Subcutaneous adipose tissue (tissue), 4 donors: ENCODE data around the gene CAMKMT. TPM values are rescaled to one million over a fixed set of nuclear protein-coding genes. Genes with fewer than 3 reads are reported as not detected.

ENCODE experiments used
- total RNA-seq, 4 donors: library from RNA; depleted of rRNA; stranded (reverse); fragments of >200 nt; gene quantifications; one replicate each; pipeline ENCODE4 v1.1.0, GENCODE V29; 2016
- TF ChIP-seq, protein P1 (sequence below): fragments of 450-650 bp; IDR thresholded peaks from one replicate; pipeline ENCODE4 v1.5.1; 2016; ENCODE audit warnings: low read depth, mild to moderate bottlenecking, control low read depth, antibody characterized with exemption, moderate library complexity

The CAMKMT gene
- total RNA-seq, 4 donors from 2014 or later: 7.7 to 14.0 (median 10.3) TPM

DNA sequence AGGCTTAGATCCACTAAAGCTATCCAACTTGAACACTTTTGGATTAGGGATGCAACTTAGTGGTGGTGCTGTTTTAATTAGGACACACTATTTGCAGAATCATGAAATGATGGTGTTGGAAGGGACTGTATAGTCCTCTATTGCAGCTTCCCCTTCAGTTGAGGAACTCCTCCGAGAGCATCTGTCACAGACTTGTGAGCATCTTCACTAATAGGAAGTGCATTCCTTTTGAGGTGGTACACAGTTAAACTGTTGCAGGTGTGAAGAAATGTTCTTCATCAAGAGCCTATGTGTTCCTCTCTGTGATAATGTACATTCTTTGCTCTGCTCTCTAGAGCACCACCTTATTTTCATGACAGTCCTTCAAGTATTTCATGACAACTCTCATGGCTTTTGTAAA is 197.4 kb downstream of the CAMKMT start:
- TF ChIP-seq, protein P1, sequence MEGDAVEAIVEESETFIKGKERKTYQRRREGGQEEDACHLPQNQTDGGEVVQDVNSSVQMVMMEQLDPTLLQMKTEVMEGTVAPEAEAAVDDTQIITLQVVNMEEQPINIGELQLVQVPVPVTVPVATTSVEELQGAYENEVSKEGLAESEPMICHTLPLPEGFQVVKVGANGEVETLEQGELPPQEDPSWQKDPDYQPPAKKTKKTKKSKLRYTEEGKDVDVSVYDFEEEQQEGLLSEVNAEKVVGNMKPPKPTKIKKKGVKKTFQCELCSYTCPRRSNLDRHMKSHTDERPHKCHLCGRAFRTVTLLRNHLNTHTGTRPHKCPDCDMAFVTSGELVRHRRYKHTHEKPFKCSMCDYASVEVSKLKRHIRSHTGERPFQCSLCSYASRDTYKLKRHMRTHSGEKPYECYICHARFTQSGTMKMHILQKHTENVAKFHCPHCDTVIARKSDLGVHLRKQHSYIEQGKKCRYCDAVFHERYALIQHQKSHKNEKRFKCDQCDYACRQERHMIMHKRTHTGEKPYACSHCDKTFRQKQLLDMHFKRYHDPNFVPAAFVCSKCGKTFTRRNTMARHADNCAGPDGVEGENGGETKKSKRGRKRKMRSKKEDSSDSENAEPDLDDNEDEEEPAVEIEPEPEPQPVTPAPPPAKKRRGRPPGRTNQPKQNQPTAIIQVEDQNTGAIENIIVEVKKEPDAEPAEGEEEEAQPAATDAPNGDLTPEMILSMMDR: no peak

DNA sequence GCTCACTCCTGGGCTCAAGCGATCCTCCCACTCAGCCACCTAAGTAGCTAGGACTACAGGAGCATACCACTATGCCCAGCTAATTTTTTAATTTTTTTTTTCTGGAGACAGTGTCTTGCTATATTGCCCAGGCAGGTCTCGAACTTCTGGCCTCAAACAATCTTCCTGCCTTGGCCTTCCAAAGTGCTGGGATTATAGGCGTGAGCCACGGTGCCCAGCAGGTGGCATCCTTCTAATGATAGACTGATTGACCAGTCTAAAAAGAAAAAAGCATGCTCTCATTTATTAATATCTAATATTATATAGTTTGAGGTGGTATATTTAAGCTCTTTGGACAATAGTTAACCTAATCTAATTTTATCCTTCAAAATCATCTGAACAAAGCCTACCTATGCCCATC is 198.6 kb downstream of the CAMKMT start:
- TF ChIP-seq, protein P1: no peak

DNA sequence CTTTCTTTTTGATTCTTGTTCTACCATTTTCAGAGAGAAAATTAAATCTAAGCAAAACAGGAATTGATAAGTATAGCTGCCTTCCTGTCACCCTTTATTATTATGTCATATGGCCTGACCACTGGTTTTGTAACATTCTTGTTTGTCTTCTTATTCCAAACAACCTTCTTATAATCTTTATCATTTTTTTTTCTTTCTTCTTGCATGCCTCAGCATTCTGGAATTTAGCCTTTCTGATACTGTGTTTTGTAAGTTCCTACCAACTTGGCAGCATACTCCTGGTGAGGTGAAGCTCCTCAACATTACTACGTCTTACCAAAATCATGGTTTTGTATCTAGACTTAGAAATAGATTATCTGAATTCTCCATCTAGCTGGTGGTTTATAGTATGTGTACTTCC is 199.2 kb downstream of the CAMKMT start:
- TF ChIP-seq, protein P1: no peak

DNA sequence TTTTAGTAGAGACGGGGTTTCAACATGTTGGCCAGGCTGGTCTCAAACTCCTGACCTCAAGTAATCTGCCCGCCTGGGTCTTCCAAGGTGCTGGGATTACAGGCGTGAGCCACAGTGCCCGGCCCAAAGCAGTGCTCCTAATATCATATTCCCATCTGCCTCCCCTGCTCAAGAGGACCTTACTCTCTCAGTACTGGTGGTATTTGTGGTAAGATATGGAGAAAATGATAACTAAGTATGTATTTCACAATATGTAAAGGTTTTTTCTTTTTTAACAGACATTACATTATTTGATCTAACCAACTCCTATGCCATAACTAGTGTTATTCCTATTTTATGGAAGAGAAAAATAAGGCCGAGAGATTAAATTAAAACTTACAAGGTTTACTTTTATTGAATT is 201.0 kb downstream of the CAMKMT start:
- TF ChIP-seq, protein P1: no peak

DNA sequence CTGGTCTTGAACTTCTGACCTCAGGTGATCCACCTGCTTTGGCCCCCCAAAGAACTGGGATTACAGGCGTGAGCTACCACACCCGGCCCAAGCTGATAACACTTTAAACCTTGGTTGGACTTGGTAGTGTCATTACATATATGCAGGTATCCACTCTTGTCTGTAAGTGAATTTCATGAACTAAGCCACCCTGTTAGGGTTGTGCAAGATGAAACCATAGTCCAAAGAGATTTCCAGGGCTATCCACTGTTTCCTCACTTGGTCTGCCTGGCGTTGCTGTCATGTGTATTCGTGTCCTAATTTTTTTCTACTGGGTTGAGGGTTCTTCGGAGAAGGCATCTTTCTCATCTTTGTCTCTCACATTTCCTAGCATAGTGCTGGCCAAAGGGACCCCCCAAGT is 203.0 kb downstream of the CAMKMT start:
- TF ChIP-seq, protein P1: no peak

DNA sequence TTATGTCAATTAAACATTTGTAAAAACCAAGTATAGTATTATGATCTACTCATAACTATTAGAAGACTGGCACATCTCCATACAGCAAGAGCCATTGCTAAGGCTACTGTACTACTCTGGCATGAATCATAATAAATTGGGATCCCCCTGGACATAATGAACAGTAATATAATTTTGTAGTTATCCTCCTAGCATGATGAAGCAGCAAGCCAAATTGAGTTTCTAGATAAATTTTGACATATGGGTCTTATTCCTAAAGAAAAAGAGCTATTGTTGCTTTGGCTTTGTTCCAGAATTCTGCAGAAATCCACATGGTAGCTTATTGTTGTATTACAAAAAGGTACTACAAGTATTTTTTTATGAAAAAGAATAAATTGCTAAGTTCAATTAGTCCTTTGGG is 204.3 kb downstream of the CAMKMT start:
- TF ChIP-seq, protein P1: no peak

DNA sequence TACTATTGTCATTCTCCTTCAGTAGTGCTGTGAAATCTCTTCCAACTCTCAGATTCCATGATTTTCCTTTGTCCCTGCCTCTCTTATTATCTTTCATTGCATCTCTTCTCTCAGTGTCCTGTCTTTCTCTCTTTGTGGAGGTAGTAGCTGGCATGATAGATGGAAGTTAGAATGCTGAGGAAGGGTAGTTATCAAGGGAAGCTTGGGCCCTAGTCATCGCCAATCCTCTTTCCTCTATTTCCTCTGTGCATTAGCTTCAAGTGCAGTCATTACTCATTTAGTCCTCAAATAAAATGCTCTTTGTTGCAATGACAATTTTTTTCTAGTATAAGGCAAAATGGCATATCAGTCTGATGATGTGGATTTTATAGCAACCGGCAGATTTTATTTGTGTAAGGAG is 207.7 kb downstream of the CAMKMT start:
- TF ChIP-seq, protein P1: no peak
